HepG2 (cell line): ENCODE results near the gene CMTM8. TPM values are rescaled to one million over a fixed set of nuclear protein-coding genes. Genes with fewer than 3 reads are reported as not detected.

Experiments
- ATAC-seq: fragments of 200-7000 bp; cut with Tn5 transposase; 3 replicates; pipeline ENCODE4 v1.9.1; 2020; ENCODE audit warnings: mild to moderate bottlenecking, moderate library complexity
- BruUV-seq: library from RNA; stranded (reverse); fragments of 400-500 nt; replicated peaks from 2 replicates; lab custom pipeline; 2021; lab: Mats Ljungman, UMichigan
- CTCF ChIA-PET: fragments of 300-600 bp; formaldehyde crosslinking; extraction: SDS; loops from one replicate; lab custom pipeline; 2021; ENCODE audit warnings: low total read pairs, inconsistent platforms, low intra/inter-chr PET ratio; lab: Yijun Ruan, JAX
- POLR2A ChIA-PET: fragments of 350-600 bp; sonication (Branson Sonifier 250); formaldehyde crosslinking; loops from one replicate; lab custom pipeline; 2020; ENCODE audit warnings: antibody characterized with exemption, inconsistent platforms; lab: Yijun Ruan, JAX
- DNase-seq: peaks from one replicate; pipeline ENCODE4 v3.0.0-alpha.2; 2015; ENCODE audit warnings: low spot score
- FAIRE-seq: peaks from 3 replicates; lab custom pipeline; 2011; peaks lifted over from hg19 to GRCh38; lab: Jason Lieb, UNC
- H2AFZ ChIP-seq: one replicate; pipeline ENCODE4 v1.6.1; 2011; ENCODE audit warnings: low read length, inconsistent platforms
- H3K27ac ChIP-seq: fragments of 300-600 bp; 3 replicates; pipeline ENCODE4 v1.8.0; 2011; ENCODE audit warnings: mixed run types, mild to moderate bottlenecking, mixed read lengths, low read length, inconsistent platforms; ENCODE audit not compliant: insufficient read depth; ENCODE audit errors: extremely low read length
- H3K27me3 ChIP-seq, 2 experiments: fragments of 200-600 bp in 1 of 2; 2 replicates in 1 of 2; 3 replicates in 1 of 2; pipeline versions ENCODE4 v1.6.0 to v1.8.0; 2011; ENCODE audit warnings: low read length in 2 of 2, mild to moderate bottlenecking in 2 of 2, moderate library complexity in 2 of 2, inconsistent platforms in 1 of 2; ENCODE audit not compliant: insufficient read depth in 2 of 2, control insufficient read depth in 1 of 2
- H3K36me3 ChIP-seq, 2 experiments: fragments of 200-600 bp in 1 of 2; replicated peaks in 1 of 2; 2 replicates in 1 of 2; 3 replicates in 1 of 2; pipeline versions ENCODE4 v1.5.1 to v1.8.0; 2011; ENCODE audit warnings: low read length in 2 of 2, inconsistent platforms in 1 of 2; ENCODE audit not compliant: insufficient read depth in 2 of 2, control insufficient read depth in 1 of 2
- H3K4me1 ChIP-seq: 2 replicates; pipeline ENCODE4 v1.5.1; 2012; ENCODE audit warnings: low read length, inconsistent platforms; ENCODE audit not compliant: insufficient read depth
- H3K4me2 ChIP-seq: 2 replicates; pipeline ENCODE4 v1.6.0; 2011; ENCODE audit warnings: low read depth, low read length, inconsistent platforms
- H3K4me3 ChIP-seq, 3 experiments: fragments of 200-600 bp in 1 of 3; sonication (generic), shearing (Covaris generic) in 1 of 3; replicated peaks in 1 of 3; 2 replicates each; pipeline ENCODE4 v1.5.1; 2011 to 2016; ENCODE audit warnings: low read length in 3 of 3, inconsistent platforms in 2 of 3, low read depth in 2 of 3, mild to moderate bottlenecking in 2 of 3, control low read depth in 1 of 3, mixed read lengths in 1 of 3; ENCODE audit not compliant: insufficient read depth in 1 of 3
- H3K79me2 ChIP-seq: one replicate; pipeline ENCODE4 v1.6.1; 2011; ENCODE audit warnings: low read length, inconsistent platforms; ENCODE audit not compliant: insufficient read depth
- H3K9ac ChIP-seq: 2 replicates; pipeline ENCODE4 v1.6.0; 2011; ENCODE audit warnings: mild to moderate bottlenecking, low read depth, low read length, inconsistent platforms; ENCODE audit not compliant: insufficient read depth
- H3K9me3 ChIP-seq: 2 replicates; pipeline ENCODE4 v1.5.1; 2012; ENCODE audit warnings: mild to moderate bottlenecking, low read length
- H4K20me1 ChIP-seq: 2 replicates; pipeline ENCODE4 v1.6.0; 2011; ENCODE audit warnings: inconsistent platforms, mild to moderate bottlenecking, low read length, moderate library complexity; ENCODE audit not compliant: insufficient read depth
- BCL6 ChIP-seq: IDR thresholded peaks from 2 replicates; pipeline ENCODE4 v1.6.1; 2016; ENCODE audit warnings: missing genetic modification reagents, missing compliant biosample characterization
- ETV6 ChIP-seq: sonication (generic); formaldehyde crosslinking; conservative IDR thresholded peaks from 2 replicates; pipeline ENCODE4 v1.4.0; 2020; ENCODE audit warnings: missing genetic modification reagents
- FOXO1 ChIP-seq: sonication (generic); formaldehyde crosslinking; IDR thresholded peaks from 2 replicates; pipeline ENCODE4 v1.4.0; 2020; ENCODE audit warnings: missing genetic modification reagents
- ISL2 ChIP-seq: sonication (generic); formaldehyde crosslinking; IDR thresholded peaks from 2 replicates; pipeline ENCODE4 v1.5.0; 2020; ENCODE audit warnings: missing genetic modification reagents
- MTA1 ChIP-seq: sonication (generic); formaldehyde crosslinking; IDR thresholded peaks from 2 replicates; pipeline ENCODE4 v1.4.0; 2020; ENCODE audit warnings: missing genetic modification reagents, mild to moderate bottlenecking, borderline replicate concordance
- ONECUT2 ChIP-seq: sonication (generic); formaldehyde crosslinking; IDR thresholded peaks from 2 replicates; pipeline ENCODE4 v1.4.0; 2020; ENCODE audit warnings: missing genetic modification reagents
- POLR2AphosphoS5 ChIP-seq: IDR thresholded peaks from 2 replicates; pipeline ENCODE4 v1.6.1; 2012; ENCODE audit warnings: low read depth, low read length
- U2AF1 ChIP-seq: fragments of 200-400 bp; formaldehyde crosslinking; optimal IDR thresholded peaks from 2 replicates; pipeline ENCODE3; 2017; ENCODE audit warnings: mild to moderate bottlenecking, low read depth, low read length
- ZNF550 ChIP-seq: sonication (generic); formaldehyde crosslinking; IDR thresholded peaks from 2 replicates; pipeline ENCODE4 v1.4.0; 2020; ENCODE audit warnings: mild to moderate bottlenecking, missing genetic modification reagents, borderline replicate concordance
- ZSCAN12 ChIP-seq: sonication (generic); formaldehyde crosslinking; IDR thresholded peaks from 2 replicates; pipeline ENCODE4 v1.9.0; 2021; ENCODE audit warnings: mild to moderate bottlenecking, missing genetic modification reagents
- ZSCAN25 ChIP-seq: sonication (generic); formaldehyde crosslinking; IDR thresholded peaks from 2 replicates; pipeline ENCODE4 v1.8.0; 2022; ENCODE audit warnings: mild to moderate bottlenecking, missing genetic modification reagents
- WGBS: methylation state at CpG from one replicate; pipeline ENCODE4 v1.1.6; 2017; ENCODE audit warnings: low lambda C conversion rate; 5-methylcytosine and 5-hydroxymethylcytosine counted together
- in situ Hi-C: cut with HindIII; loops from 2 replicates; pipeline ENCODE4 v1.10.0; 2017; ENCODE audit warnings: low pct_unique_long_range_greater_than_20kb; ENCODE audit not compliant: extremely low pct_ligation_motif_present
- intact Hi-C: fragments of 100-400 bp; cut with micrococcal nuclease; formaldehyde crosslinking; loops from one replicate; pipeline ENCODE4 v1.10.0; 2022; ENCODE audit not compliant: unreplicated experiment
- polyA plus RNA-seq, 8 experiments: library from polyadenylated mRNA; depleted of rRNA in 3 of 8; stranded (reverse) in 7 of 8; unstranded in 1 of 8; fragments of >200 nt; fragmentation: Illumina TruSeq in 4 of 8; extraction: Trizol in 4 of 8; gene quantifications; 2 replicates each; pipeline versions ENCODE4 v1.2.1 to v1.2.3, GENCODE V29; 2011 to 2016; ENCODE audit warnings: low read depth in 4 of 8, missing spikeins in 1 of 8, mixed read lengths in 1 of 8; ENCODE audit not compliant: insufficient read depth in 1 of 8
- total RNA-seq, 5 experiments: library from RNA; depleted of rRNA; stranded (reverse); fragments of >200 nt; fragmentation: Illumina TruSeq; extraction: Trizol; gene quantifications; 2 replicates each; pipeline ENCODE4 v1.2.3, GENCODE V29; 2016; ENCODE audit warnings: low read depth in 1 of 5
- TF ChIP-seq, protein P1 (sequence below): sonication (generic); formaldehyde crosslinking; IDR thresholded peaks from 2 replicates; pipeline ENCODE4 v1.5.0; 2020; ENCODE audit warnings: missing genetic modification reagents, mild to moderate bottlenecking, borderline replicate concordance

The CMTM8 gene
- total and polyA plus RNA-seq, 2 of the 13 experiments (the other 11 are each of a cell fraction or from before 2014, with no cell fraction given): 8.9 to 15.8 TPM

DNA sequence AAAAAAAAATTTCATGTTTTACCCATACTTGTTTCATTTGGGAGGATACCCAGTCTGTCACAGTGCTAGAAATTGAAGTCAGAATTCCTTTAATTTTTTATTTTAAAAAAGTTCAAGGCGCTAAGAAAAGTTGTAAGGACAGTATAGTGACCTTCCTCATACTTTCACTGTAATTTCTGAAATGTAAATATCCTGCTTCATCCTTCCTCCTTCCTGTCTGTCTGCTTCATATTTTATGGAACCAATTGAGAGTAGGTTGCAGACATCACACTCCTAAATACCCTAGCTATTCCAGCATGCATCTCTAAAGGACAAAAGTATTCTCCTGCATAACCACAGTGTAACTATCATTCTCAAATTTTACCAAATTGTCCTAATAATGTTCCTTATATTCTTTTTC is 35.8 kb downstream of the CMTM8 start:
- Histone ChIP-seq H3K4me3 (no peak overlapping the region), H3K4me1 (peaks cover 34% of the 10 kb centered on the region), H3K9me3 (no peaks in the 10 kb centered on the region), H3K27me3 (no peaks in the 10 kb centered on the region), H2AFZ (no peak overlapping the region), H3K36me3 (no peaks in the 10 kb centered on the region), H3K79me2 (peaks cover 11% of the 10 kb centered on the region), H3K27ac (no peak overlapping the region), H4K20me1 (no peaks in the 10 kb centered on the region; the same call in 1 of the 2 replicates), H3K9ac (no peak overlapping the region), H3K4me2 (no peak overlapping the region)
- no TSS peak for BruUV-seq
- POLR2A ChIA-PET: no interaction called here
- in situ Hi-C loops (no loop called here), intact Hi-C loops (no loop called here)
- DNase-seq: no peak
- TF ChIP-seq ZSCAN12 (no peak), ZNF550 (CRISPR knock-in tag) (no peak), POLR2AphosphoS5 (no peak), ZSCAN25 (CRISPR knock-in tag) (no peak)
- WGBS: 100% methylated on average over 1 of the region's 1 CpG
- no peak for FAIRE-seq
- CTCF ChIA-PET: no interaction called here
- no peak for ATAC-seq

DNA sequence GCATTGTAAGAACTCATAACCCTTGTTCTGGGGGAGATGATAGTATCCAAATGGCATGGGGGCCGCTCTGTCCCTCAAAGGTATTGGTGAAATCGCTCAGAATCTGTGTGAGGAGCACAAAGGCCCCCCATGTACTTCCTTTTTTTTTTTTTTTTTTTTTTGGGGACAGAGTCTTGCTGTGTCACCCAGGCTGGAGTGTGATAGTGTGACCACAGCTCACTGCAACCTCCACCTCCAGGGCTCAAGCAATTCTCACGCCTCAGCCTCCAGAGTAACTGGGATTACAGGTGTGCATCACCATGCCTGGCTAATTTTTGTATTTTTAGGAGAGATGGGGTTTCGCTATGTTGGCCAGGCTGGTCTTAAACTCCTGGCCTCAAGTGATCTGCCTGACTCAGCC is 37.0 kb downstream of the CMTM8 start:
- no peak for DNase-seq
- peaks cover 39% of the 10 kb centered on the region for H3K4me1 ChIP-seq
- CTCF ChIA-PET: no interaction called here
- H3K4me3 ChIP-seq: no peak overlapping the region
- H2AFZ ChIP-seq: no peak overlapping the region
- peaks cover 11% of the 10 kb centered on the region for H3K79me2 ChIP-seq
- intact Hi-C loops: no loop called here
- no peak overlapping the region for H3K4me2 ChIP-seq
- no peak for ATAC-seq
- no peak overlapping the region for H3K9ac ChIP-seq
- TF ChIP-seq U2AF1 (no peak), ISL2 (no peak), MTA1 (CRISPR knock-in tag) (no peak), ETV6 (no peak), BCL6 (CRISPR knock-in tag) (no peak), ONECUT2 (CRISPR knock-in tag) (no peak), FOXO1 (CRISPR knock-in tag) (no peak)
- TF ChIP-seq, protein P1, sequence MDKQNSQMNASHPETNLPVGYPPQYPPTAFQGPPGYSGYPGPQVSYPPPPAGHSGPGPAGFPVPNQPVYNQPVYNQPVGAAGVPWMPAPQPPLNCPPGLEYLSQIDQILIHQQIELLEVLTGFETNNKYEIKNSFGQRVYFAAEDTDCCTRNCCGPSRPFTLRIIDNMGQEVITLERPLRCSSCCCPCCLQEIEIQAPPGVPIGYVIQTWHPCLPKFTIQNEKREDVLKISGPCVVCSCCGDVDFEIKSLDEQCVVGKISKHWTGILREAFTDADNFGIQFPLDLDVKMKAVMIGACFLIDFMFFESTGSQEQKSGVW (CRISPR knock-in tag): no peak
- no peaks in the 10 kb centered on the region; the same call in 1 of the 2 replicates for H4K20me1 ChIP-seq
- no peaks in the 10 kb centered on the region for H3K27me3 ChIP-seq
- in situ Hi-C loops: no loop called here
- 98% methylated on average over 4 of the region's 4 CpGs for WGBS
- no TSS peak for BruUV-seq
- H3K36me3 ChIP-seq: no peaks in the 10 kb centered on the region
- POLR2A ChIA-PET: interaction anchor here (0.8 kb wide), 1 partner anchor 36 kb away, joined by 3 read pairs; no protein-coding TSS in a partner anchor
- FAIRE-seq: no peak
- H3K9me3 ChIP-seq: no peaks in the 10 kb centered on the region
- H3K27ac ChIP-seq: no peak overlapping the region
